Measurements from ENCODE around the gene CALD1. TPM values are rescaled to one million over a fixed set of nuclear protein-coding genes. Genes with fewer than 3 reads are reported as not detected.
A peak's percentile ranks its signal among the peaks of the same experiment; 100 is the strongest.

The CALD1 gene
- total RNA-seq, 1 donor from 2014 or later = 122 TPM

- intact Hi-C loops (cut with micrococcal nuclease) = no loop called here
- Histone ChIP-seq H3K4me1 (peaks cover 99% of the 10 kb centered on the region), H3K36me3 (no peaks in the 10 kb centered on the region), H3K9me3 (replicated peaks) (no peaks in the 10 kb centered on the region), H3K4me3 (peak overlapping the region; percentile 40), H3K27me3 (ENCODE audit: low read depth) (no peaks in the 10 kb centered on the region), H3K27ac (replicated peaks) (peak overlapping the region; percentile 75)
- DNase-seq = peak; percentile 55
- no peak for TF ChIP-seq CTCF (IDR thresholded peaks at IDR 0.05; ENCODE audit: borderline replicate concordance)
Observed at GRCh38 chr7:134831862-134832261, 52.4 kb downstream of the CALD1 start.

- intact Hi-C loops (cut with micrococcal nuclease) = no loop called here
- H3K4me1 ChIP-seq = peaks cover 99% of the 10 kb centered on the region
- H3K36me3 ChIP-seq = no peaks in the 10 kb centered on the region
- DNase-seq = no peak
- peak overlapping the region; percentile 40 for H3K4me3 ChIP-seq
- no peaks in the 10 kb centered on the region for H3K9me3 ChIP-seq (replicated peaks)
- H3K27ac ChIP-seq (replicated peaks) = peak overlapping the region; percentile 75
- no peak for TF ChIP-seq CTCF (IDR thresholded peaks at IDR 0.05; ENCODE audit: borderline replicate concordance)
- H3K27me3 ChIP-seq (ENCODE audit: low read depth) = no peaks in the 10 kb centered on the region
Observed at GRCh38 chr7:134832367-134832766, 52.9 kb downstream of the CALD1 start.

- Histone ChIP-seq H3K4me3 (no peak overlapping the region), H3K4me1 (peaks cover 94% of the 10 kb centered on the region), H3K27ac (replicated peaks) (peak overlapping the region; percentile 75), H3K27me3 (ENCODE audit: low read depth) (no peaks in the 10 kb centered on the region), H3K36me3 (no peaks in the 10 kb centered on the region), H3K9me3 (replicated peaks) (no peaks in the 10 kb centered on the region)
- TF ChIP-seq CTCF (IDR thresholded peaks at IDR 0.05; ENCODE audit: borderline replicate concordance) = no peak
- no peak for DNase-seq
- intact Hi-C loops (cut with micrococcal nuclease) = no loop called here
Observed at GRCh38 chr7:134834689-134835462, 55.4 kb downstream of the CALD1 start.

GRCh38 chr7:134835463-134835823 lies 56.0 kb downstream of the CALD1 start:
- DNase-seq = no peak
- Histone ChIP-seq H3K36me3 (no peaks in the 10 kb centered on the region), H3K9me3 (replicated peaks) (no peaks in the 10 kb centered on the region), H3K4me3 (no peak overlapping the region), H3K27me3 (ENCODE audit: low read depth) (no peaks in the 10 kb centered on the region), H3K4me1 (peaks cover 92% of the 10 kb centered on the region), H3K27ac (replicated peaks) (peak overlapping the region; percentile 75)
- no peak for TF ChIP-seq CTCF (IDR thresholded peaks at IDR 0.05; ENCODE audit: borderline replicate concordance)
- intact Hi-C loops (cut with micrococcal nuclease) = no loop called here

GRCh38 chr7:134836447-134836846 lies 57.0 kb downstream of the CALD1 start:
- Histone ChIP-seq H3K4me3 (peak overlapping the region; percentile 6), H3K9me3 (replicated peaks) (no peaks in the 10 kb centered on the region), H3K4me1 (peaks cover 90% of the 10 kb centered on the region), H3K36me3 (no peaks in the 10 kb centered on the region), H3K27ac (replicated peaks) (peak overlapping the region; percentile 75), H3K27me3 (ENCODE audit: low read depth) (no peaks in the 10 kb centered on the region)
- TF ChIP-seq CTCF (IDR thresholded peaks at IDR 0.05; ENCODE audit: borderline replicate concordance) = no peak
- no peak for DNase-seq
- intact Hi-C loops (cut with micrococcal nuclease) = no loop called here

All from left ventricle myocardium inferior (tissue), 1 donor.